ENCODE measurements around the gene DDIT3.
"Not testable (repeated sequence)": the region's sequence is repeated elsewhere in the genome, so short reads cannot be mapped to it uniquely, and the experiment has no call there.

DDIT3 gene, protein sequence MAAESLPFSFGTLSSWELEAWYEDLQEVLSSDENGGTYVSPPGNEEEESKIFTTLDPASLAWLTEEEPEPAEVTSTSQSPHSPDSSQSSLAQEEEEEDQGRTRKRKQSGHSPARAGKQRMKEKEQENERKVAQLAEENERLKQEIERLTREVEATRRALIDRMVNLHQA

GRCh38 chr12:57520053-57520818 lies at the start of gene DDIT3:
DDIT3 (minus strand) TSS chr12:57520514; CDS start chr12:57517406, 3,108 bp downstream.
- DNase-seq, result peak; percentile 99

- no peak for DNase-seq
These were observed 49.5 kb upstream of the DDIT3 start for GRCh38 chr12:57569858-57570257.

- DNase-seq, result no peak
These were observed 48.5 kb upstream of the DDIT3 start for GRCh38 chr12:57568838-57569237.

GRCh38 chr12:57564178-57564740 lies 43.9 kb upstream of the DDIT3 start:
- no peak for DNase-seq

DNA sequence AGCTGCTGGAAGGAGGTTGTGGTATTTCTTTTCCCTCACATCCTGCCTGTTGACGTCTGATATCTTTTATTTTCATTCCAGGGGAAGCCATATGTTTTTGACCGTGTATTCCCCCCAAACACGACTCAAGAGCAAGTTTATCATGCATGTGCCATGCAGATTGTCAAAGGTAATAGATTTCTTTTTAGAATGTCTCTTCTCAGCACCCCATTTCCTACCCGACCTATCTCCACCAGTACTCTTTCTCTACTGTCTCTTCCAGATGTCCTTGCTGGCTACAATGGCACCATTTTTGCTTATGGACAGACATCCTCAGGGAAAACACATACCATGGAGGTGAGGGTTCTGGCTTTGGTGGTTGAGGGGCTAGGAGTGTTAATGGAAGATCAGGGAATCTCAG lies 43.0 kb upstream of the DDIT3 start:
- no peak for DNase-seq

DNA sequence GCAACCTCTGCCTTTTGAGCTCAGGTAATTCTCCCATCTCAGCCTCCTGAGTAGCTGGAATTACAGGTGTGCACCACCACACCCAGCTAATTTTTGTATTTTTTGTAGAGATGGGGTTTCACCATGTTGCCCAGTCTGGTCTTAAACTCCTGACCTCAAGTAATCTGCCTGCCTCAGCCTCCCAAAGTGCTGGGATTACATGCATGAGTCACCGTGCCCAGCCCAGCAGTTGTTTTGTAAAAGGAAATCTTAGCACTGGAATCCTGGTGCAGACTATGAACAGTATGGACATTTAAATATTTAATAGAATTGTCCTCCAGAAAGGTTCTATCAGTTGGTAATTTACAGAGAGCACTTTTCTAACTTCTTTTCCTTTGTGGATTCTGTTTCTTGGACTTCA lies 40.8 kb upstream of the DDIT3 start:
- DNase-seq, result not testable (repeated sequence)

DNA sequence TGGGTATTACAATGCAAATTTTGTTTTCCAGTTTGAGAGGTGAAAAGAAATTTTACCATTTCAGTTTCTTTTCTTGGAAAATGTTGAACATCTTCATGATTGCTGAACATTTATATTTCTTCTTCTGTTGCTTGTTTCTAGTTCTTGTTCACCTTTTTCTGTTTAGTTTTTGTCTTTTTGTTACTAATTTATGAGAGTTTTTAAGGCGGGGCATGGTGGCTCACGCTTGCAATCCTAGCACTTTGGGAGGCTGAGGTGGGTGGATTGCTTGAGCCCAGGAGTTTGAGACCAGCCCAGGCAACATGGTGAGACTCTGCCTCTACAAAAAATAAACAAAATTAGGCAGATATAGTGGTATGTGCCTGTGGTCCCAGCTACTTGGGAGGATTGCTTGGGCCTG lies 40.2 kb upstream of the DDIT3 start:
- DNase-seq, result no peak

GRCh38 chr12:57558864-57559263 lies 38.5 kb upstream of the DDIT3 start:
- DNase-seq, result no peak

- DNase-seq, result no peak
These were observed 34.6 kb upstream of the DDIT3 start for GRCh38 chr12:57554897-57555296.

GRCh38 chr12:57554453-57554852 lies 34.1 kb upstream of the DDIT3 start:
- DNase-seq, result no peak

DNA sequence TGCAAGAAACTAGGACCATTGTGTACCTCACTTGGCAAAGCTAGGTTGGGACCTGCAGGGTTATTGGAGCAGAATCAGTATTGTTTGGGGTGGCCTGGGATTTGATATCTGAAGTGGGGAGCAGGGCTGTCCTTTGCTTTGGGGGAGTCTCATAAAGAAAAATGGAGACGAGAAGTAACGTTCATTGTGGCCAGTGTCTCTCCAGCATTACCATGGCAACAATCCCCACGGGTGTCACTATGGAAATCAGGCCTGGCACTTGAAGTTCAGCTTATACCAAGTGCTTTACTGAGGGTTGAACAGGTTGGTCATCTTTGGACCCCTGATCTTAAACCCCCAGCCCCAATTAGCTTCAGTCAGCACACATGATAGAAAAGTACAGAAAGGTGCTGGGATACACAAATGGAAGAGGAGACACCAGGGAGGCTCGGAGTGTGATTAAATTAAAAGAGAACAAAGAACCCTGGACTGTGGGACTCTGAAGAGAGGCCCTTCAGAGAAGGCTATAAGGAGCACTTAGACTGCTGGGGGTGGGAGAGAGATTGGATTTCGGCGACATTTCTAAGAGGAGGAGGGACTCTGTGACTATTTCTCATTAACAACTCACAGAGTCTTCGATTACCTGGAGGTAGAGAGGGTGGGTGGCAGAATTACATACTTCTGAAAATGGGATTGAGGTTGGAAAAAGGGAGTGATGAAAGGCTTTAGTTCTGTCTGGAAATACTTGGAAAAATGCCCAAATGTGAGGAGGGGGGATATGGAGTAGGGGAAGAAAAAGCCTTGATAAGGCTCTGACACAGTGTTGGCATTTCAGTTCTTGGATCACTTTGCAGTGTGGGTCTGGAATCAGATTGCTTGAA lies 33.3 kb upstream of the DDIT3 start:
- peak; percentile 68 for DNase-seq

DNA sequence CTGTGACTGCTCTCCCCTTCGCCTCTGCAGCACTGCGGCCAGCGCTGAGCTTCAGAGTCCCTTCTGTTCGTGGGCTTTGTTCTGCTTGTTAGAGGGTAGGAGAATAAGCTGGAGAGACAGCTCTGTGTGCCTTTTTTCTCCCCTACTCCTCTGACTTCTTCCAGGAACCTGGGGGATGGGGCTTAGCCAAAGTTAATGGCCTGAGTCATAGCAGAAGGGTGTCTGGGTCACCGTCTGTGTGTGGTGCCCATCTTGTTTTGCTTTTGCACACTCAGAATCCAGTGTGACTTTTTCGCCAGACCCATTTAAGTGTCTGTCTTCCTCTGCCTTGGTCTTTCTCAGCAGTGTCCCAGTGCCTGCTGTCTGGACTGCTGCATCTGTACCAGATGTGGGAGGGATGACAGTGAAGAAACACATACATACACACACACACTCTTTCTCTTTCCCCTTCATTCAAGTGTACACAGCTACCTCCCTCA lies 32.6 kb upstream of the DDIT3 start:
- DNase-seq, result no peak

- no peak for DNase-seq
These were observed 32.0 kb upstream of the DDIT3 start for GRCh38 chr12:57552306-57552651.

DNA sequence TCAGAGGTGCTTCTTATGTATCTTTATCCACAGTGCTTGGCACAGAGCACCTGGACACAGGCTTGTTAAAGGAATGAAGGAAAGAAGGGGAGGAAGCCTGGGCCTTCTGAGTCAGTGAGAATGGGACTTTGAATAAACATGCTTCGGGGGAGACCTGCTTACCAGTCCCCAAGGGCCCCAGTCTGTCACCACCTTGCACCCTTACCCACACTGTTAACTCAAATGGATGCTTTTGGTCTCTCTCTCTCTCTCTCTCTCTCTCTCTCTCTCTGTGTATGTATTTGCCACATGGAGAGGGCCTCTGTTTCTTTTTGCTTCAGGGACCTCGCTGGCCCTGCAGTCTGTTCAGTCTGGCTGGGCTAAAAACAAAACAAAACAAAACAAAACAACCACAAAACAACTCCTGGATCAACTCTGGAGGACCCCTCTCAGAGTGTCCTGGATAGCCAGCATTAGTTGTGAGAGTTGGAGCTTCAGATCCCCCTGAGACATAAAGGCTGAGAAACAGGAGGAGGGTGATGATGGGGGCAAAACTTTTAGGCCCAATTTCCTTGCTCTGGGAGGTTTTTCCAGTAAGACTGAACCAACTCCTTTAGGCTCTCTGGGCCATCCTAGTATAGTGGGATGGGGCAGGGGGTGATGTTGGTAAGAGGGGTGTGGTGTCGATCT lies 31.5 kb upstream of the DDIT3 start:
- no peak for DNase-seq

DNA sequence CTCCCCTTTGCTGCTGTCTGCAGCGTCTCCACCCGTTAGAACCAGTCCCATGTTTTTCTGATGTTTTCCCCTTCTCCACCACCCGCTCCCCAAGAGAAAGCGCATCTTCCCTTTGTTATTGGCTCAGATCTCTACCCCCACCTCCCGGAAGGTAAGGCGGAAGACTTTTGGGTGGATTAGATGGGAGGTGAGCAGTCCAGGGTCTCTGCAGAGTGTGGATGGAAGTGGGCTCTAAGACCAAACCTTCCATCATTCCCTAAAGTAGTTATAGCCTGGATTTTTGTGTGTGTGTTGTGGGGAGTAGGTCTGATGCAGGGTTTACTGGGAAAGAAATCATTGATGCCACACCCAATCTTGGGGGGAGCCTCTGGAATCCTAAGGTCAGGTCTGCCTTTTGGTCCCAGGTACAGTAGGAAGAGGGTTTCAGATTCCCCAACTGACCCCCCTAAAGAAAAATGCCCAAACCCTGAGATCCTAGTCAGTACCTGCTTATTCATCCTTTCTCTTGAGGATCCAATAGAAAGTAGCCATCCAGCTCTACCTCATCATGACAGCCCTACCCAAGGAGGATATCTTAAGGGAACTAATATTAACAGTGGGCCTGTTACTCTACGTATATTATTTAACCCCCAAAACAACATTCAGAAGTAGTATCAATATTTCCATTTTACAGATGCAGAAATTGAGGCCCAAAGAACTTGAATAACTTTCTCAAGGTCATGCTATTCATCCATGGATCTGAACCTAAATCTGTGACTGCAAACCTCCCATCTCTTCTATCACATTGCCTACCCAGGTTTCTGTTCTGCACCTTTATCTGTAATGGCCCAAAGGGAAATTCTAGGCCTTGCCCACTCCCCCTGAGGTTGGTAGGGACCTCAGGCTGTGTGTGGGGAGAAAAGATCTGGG lies 30.6 kb upstream of the DDIT3 start:
- no peak for DNase-seq

DNA sequence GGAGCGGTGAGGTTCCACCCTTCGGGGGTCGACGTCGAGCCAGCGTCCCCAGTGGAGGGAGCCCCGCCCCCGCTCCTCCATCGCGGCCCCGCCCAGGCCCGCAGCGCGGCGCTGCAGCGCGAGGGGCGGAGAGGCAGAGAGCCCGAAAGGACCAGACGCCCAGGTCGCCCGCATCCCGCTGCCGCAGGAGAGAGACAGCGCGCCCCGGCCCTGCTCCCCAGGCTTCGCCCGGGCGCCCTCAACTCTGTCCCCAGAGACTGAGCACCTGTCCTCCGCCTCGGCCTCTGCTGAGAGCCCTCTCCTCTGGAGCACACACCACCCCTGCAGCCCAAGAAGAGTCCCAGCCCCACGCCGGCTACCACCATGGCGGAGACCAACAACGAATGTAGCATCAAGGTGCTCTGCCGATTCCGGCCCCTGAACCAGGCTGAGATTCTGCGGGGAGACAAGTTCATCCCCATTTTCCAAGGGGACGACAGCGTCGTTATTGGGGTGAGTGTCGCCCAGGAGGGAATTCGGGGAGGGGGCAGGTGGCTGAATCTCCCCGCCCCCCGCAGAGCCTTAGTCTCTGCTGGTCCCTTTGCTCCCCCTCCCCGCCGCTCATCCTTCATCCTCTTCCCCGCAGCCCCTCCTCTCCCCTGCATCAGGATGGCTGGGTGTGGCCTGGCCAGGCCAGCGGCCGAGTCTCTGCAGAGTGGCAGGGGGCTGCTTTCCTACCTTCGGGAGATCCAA lies 29.8 kb upstream of the DDIT3 start, which contains the start of gene KIF5A:
TSS of gene KIF5A (plus strand) at position 136 of the 732 bp plus-strand sequence. CDS start at position 364, 228 bp downstream.
- peak; percentile 79 for DNase-seq

DNA sequence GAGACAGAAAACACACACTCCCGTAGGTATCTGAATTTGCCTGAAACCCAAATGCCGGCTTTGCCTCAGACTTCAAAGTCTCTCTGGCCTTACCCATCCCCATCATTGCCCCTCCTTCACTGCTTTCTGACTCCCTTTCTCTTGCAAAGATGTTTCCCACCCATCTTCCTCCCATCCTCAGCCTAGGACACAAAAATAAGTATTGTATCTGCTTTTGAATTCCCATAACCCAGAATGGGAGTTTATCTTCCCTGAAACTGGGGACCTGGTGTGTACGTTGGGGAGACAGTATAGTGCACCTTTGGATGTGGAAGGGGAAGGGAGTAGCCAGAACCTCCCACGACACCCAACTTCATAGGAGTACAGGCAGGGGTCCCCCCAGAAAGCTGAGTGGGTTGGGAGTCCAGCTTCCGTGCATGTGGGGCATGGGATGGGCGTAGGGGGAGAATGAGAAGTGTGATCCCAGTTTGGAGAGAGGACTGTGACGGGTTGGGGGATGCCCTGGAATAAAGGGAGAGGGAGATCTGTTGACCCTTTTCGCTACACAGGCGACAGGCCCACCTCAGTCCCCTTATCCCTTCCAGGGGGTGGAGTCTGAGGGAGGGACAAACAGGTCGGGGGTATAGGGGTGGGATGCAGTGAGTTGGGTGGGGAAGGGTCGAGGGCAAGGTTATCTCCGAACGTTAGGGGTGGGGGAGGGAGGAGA lies 29.0 kb upstream of the DDIT3 start:
- DNase-seq, result no peak

DNA sequence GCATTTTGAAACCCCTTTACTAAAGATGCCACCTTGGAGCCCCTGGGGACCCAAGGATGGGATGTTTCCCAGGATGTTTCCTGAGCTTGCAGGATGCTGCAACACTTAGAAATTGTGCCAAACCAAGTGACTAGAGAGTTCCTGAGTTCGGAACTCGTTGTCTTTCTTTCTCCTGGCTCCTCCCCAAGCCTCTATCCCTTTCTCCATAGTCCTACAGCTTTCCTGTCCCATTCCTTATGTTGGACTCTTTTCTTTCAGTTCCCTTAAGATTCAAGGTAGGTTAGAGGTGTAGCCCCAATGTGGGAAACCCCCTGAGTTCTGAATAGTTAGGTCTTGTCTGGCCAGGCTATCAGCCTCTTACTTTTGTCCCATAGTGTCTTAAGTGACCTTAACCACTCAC lies 28.2 kb upstream of the DDIT3 start:
- no peak for DNase-seq

DNA sequence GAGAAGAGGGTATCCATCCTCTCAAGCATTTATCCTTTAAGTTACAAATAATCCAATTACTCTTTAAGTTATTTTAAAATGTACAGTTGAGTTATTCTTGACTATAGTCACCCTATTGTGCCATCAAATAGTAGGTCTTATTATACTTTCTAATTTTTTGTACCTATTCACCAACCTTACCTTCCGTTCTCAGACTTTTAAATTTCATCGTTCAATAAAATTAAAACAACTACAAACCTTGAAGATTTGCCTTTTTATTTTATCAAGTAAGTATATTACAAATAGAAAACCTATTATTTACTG lies 27.6 kb upstream of the DDIT3 start:
- DNase-seq, result no peak

GRCh38 chr12:57547288-57548012 lies 27.1 kb upstream of the DDIT3 start:
- no peak for DNase-seq

All from eye (tissue), 1 donor.